A549 (cell line): ENCODE data around the gene EXPH5. TPM values are rescaled to one million over a fixed set of nuclear protein-coding genes. Genes with fewer than 3 reads are reported as not detected.

ENCODE experiments used
- ATAC-seq, 2 experiments: fragments of 200-7000 bp in 1 of 2; fragments of >200 bp in 1 of 2; cut with Nextera tagmentation in 1 of 2; cut with Tn5 transposase in 1 of 2; 3 replicates each; pipeline versions ENCODE4 v1.8.0 to v1.9.1; 2018 to 2020; ENCODE audit warnings: mild to moderate bottlenecking in 1 of 2, moderate library complexity in 1 of 2
- CTCF ChIA-PET: fragments of 300-600 bp; sonication (Branson Sonifier 250); formaldehyde crosslinking; extraction: SDS; loops from one replicate; lab custom pipeline; 2021; ENCODE audit warnings: antibody characterized with exemption, inconsistent platforms; lab: Yijun Ruan, JAX
- POLR2A ChIA-PET: fragments of 350-600 bp; formaldehyde crosslinking; extraction: SDS; loops from one replicate; lab custom pipeline; 2021; ENCODE audit warnings: antibody characterized with exemption, inconsistent platforms; lab: Yijun Ruan, JAX
- DNase-seq, 2 experiments: peaks; one replicate each; pipeline versions ENCODE4 v3.0.0 to v3.0.0-alpha.2; 2011 to 2016; ENCODE audit warnings: low read depth in 1 of 2, low spot score in 1 of 2
- FAIRE-seq: peaks from 2 replicates; lab custom pipeline; 2011; peaks lifted over from hg19 to GRCh38; lab: Jason Lieb, UNC
- H3K27ac ChIP-seq, 2 experiments: fragments of >200 bp; sonication (Bioruptor Twin); formaldehyde crosslinking; 3 replicates each; pipeline ENCODE4 v1.5.1; 2016 to 2017
- H3K4me1 ChIP-seq: fragments of >200 bp; sonication (Bioruptor Twin); formaldehyde crosslinking; 3 replicates; pipeline ENCODE4 v1.6.1; 2016
- H3K4me2 ChIP-seq: fragments of >200 bp; sonication (Bioruptor Twin); formaldehyde crosslinking; 3 replicates; pipeline ENCODE4 v1.6.1; 2016
- H3K4me3 ChIP-seq: fragments of >200 bp; sonication (Bioruptor Twin); formaldehyde crosslinking; 3 replicates; pipeline ENCODE4 v1.5.1; 2016
- H3K9me3 ChIP-seq: fragments of >200 bp; sonication (Bioruptor Twin); formaldehyde crosslinking; 3 replicates; pipeline ENCODE4 v1.6.1; 2016
- ATOH8 ChIP-seq: fragments of 250-450 bp; sonication (Bioruptor Pico); IDR thresholded peaks from 2 replicates; pipeline ENCODE4 v1.5.0; 2020; ENCODE audit warnings: low read depth, mild to moderate bottlenecking, moderate library complexity
- CBX2 ChIP-seq: fragments of 200-600 bp; sonication (generic); IDR thresholded peaks from 2 replicates; pipeline ENCODE4 v1.6.1; 2016; ENCODE audit warnings: low read depth, mild to moderate bottlenecking, borderline replicate concordance
- CBX8 ChIP-seq: fragments of 200-600 bp; sonication (generic); IDR thresholded peaks from 2 replicates; pipeline ENCODE4 v1.6.1; 2016
- CEBPB ChIP-seq, 2 experiments: fragments of >200 bp in 1 of 2; sonication (Bioruptor Twin) in 1 of 2; formaldehyde crosslinking in 1 of 2; IDR thresholded peaks; 2 replicates each; pipeline ENCODE4 v1.6.1; 2012 to 2016
- EHF ChIP-seq: fragments of 250-450 bp; sonication (Bioruptor Pico); IDR thresholded peaks from 2 replicates; pipeline ENCODE4 v1.5.0; 2020; ENCODE audit warnings: mild to moderate bottlenecking
- FOXS1 ChIP-seq: fragments of 250-450 bp; sonication (Bioruptor Pico); IDR thresholded peaks from 2 replicates; pipeline ENCODE4 v1.5.0; 2020; ENCODE audit warnings: mild to moderate bottlenecking, moderate library complexity
- GATA3 ChIP-seq: IDR thresholded peaks from 2 replicates; pipeline ENCODE4 v1.6.1; 2012; ENCODE audit warnings: borderline replicate concordance
- HDAC2 ChIP-seq: fragments of 200-600 bp; sonication (generic); IDR thresholded peaks from 2 replicates; pipeline ENCODE4 v1.6.1; 2016
- HEYL ChIP-seq: fragments of 250-450 bp; sonication (Bioruptor Pico); IDR thresholded peaks from 2 replicates; pipeline ENCODE4 v1.8.0; 2021; ENCODE audit warnings: mild to moderate bottlenecking, moderate library complexity
- HOXB13 ChIP-seq: fragments of 250-450 bp; sonication (Bioruptor Pico); IDR thresholded peaks from 2 replicates; pipeline ENCODE4 v1.5.0; 2020; ENCODE audit warnings: low read depth, mild to moderate bottlenecking, moderate library complexity
- JUN ChIP-seq, 2 experiments: fragments of >200 bp; sonication (Bioruptor Twin); formaldehyde crosslinking; IDR thresholded peaks; 2 replicates in 1 of 2; 3 replicates in 1 of 2; pipeline ENCODE4 v1.6.1; 2016 to 2017
- JUNB ChIP-seq: fragments of >200 bp; sonication (Bioruptor Twin); formaldehyde crosslinking; IDR thresholded peaks from 2 replicates; pipeline ENCODE4 v1.6.1; 2016
- MAFK ChIP-seq: fragments of 450-650 bp; IDR thresholded peaks from 2 replicates; pipeline ENCODE4 v1.6.1; 2014; ENCODE audit not compliant: partially characterized antibody
- NFE2L2 ChIP-seq: fragments of 150-350 bp; conservative IDR thresholded peaks from 2 replicates; pipeline ENCODE4 v1.6.1; 2014; ENCODE audit warnings: low read length
- NR3C1 ChIP-seq: fragments of >200 bp; sonication (Bioruptor Twin); formaldehyde crosslinking; IDR thresholded peaks from 3 replicates; pipeline ENCODE4 v1.6.1; 2017
- PHF8 ChIP-seq: fragments of 200-600 bp; sonication (generic); IDR thresholded peaks from 2 replicates; pipeline ENCODE4 v1.6.1; 2016; ENCODE audit warnings: low read depth, mild to moderate bottlenecking, antibody characterized with exemption, moderate library complexity, borderline replicate concordance
- POLR2AphosphoS2 ChIP-seq: conservative IDR thresholded peaks from 2 replicates; pipeline ENCODE4 v1.6.1; 2012; ENCODE audit warnings: low read length, improper control_type of control experiment, inconsistent platforms
- RAD21 ChIP-seq, 2 experiments: fragments of >200 bp in 1 of 2; sonication (Bioruptor Twin) in 1 of 2; formaldehyde crosslinking in 1 of 2; IDR thresholded peaks in 1 of 2; conservative IDR thresholded peaks in 1 of 2; 2 replicates in 1 of 2; 3 replicates in 1 of 2; pipeline ENCODE4 v1.6.1; 2012 to 2018; ENCODE audit warnings: inconsistent platforms in 1 of 2
- REST ChIP-seq: fragments of 200-600 bp; sonication (generic); IDR thresholded peaks from 2 replicates; pipeline ENCODE4 v1.6.1; 2016; ENCODE audit warnings: antibody characterized with exemption, mild to moderate bottlenecking, moderate library complexity
- TFCP2L1 ChIP-seq: fragments of 250-450 bp; sonication (Bioruptor Pico); IDR thresholded peaks from 2 replicates; pipeline ENCODE4 v1.5.0; 2021; ENCODE audit warnings: mild to moderate bottlenecking
- ZC3H11A ChIP-seq: fragments of 450-650 bp; IDR thresholded peaks from 2 replicates; pipeline ENCODE4 v1.6.1; 2014; ENCODE audit warnings: antibody characterized with exemption, mild to moderate bottlenecking
- ZFP36 ChIP-seq: fragments of 450-650 bp; IDR thresholded peaks from 2 replicates; pipeline ENCODE4 v1.6.1; 2014; ENCODE audit warnings: borderline replicate concordance; ENCODE audit not compliant: partially characterized antibody
- ZSCAN20 ChIP-seq: fragments of 250-450 bp; sonication (Bioruptor Pico); IDR thresholded peaks from 2 replicates; pipeline ENCODE4 v1.8.0; 2022; ENCODE audit warnings: mild to moderate bottlenecking, moderate library complexity
- WGBS: methylation state at CpG from one replicate; pipeline ENCODE4 v1.1.6; 2017; ENCODE audit errors: missing lambda C conversion rate; 5-methylcytosine and 5-hydroxymethylcytosine counted together
- polyA plus RNA-seq, 4 experiments: library from polyadenylated mRNA; depleted of rRNA in 3 of 4; stranded (reverse); fragments of >200 nt; fragmentation: RNase III in 1 of 4; extraction: RNeasy Plus Mini Kit Qiagen cat#74134 plus additional on column Dnase treatment in 1 of 4; gene quantifications; 2 replicates in 3 of 4; 3 replicates in 1 of 4; pipeline ENCODE4 v1.2.3, GENCODE V29; 2011 to 2017

The EXPH5 gene
- polyA plus RNA-seq, 2 of the 4 experiments (the other 2 are of a cell fraction), result 0.01 to 0.37 TPM

GRCh38 chr11:108496643-108497256, 96.8 kb downstream of the EXPH5 start:
- no peak for DNase-seq
- Histone ChIP-seq H3K4me1 (no peaks in the 10 kb centered on the region), H3K4me3 (no peak overlapping the region), H3K4me2 (peak overlapping the region; percentile 76), H3K27ac (peak overlapping the region in 1 of 2 experiments; percentile 95; a peak in 3 of 6 replicates), H3K9me3 (no peaks in the 10 kb centered on the region)
- FAIRE-seq, result no peak
- WGBS, result 96% methylated on average over 7 of the region's 7 CpGs
- TF ChIP-seq ZSCAN20 (CRISPR knock-in tag) (no peak), ZFP36 (no peak), HDAC2 (no peak), JUNB (no peak), RAD21 (conservative IDR thresholded peaks at IDR 0.05 in 1 of 2, IDR thresholded peaks at IDR 0.05 in 1 of 2) (no peak), ATOH8 (CRISPR knock-in tag) (no peak), TFCP2L1 (no peak), REST (no peak), JUN (IDR thresholded peaks at IDR 0.05) (no peak), NFE2L2 (no peak), ZC3H11A (no peak), CEBPB (IDR thresholded peaks at IDR 0.05) (no peak), GATA3 (no peak), HEYL (no peak), HOXB13 (CRISPR knock-in tag) (no peak), FOXS1 (CRISPR knock-in tag) (no peak), MAFK (no peak), POLR2AphosphoS2 (no peak), NR3C1 (no peak), EHF (CRISPR knock-in tag) (no peak)
- ChIA-PET CTCF (interaction anchor here (1.2 kb wide), 1 partner anchor 11 kb away, joined by 3 read pairs; no protein-coding TSS in a partner anchor), POLR2A (no interaction called here)
- peak in 1 of 2 experiments; percentile 6; a peak in 2 of 6 replicates for ATAC-seq

DNA sequence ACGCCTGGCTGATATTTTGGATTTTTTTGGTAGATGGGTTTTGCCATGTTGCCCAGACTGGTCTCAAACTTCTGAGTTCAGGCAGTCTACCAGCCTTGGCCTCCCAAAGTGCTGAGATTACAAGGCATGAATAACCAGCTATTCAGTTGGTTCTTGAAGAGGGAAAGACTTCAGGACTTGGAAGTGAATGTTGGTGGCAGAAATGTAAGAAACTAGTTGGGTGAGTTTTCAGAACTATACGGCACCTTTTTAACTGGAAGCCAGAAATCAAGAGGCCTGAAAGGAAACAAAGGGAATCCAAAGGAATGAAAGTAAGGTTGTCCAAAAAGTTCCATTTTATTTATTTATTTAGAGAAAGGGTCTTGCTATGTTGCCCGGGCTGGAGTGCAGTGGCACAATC, 98.2 kb downstream of the EXPH5 start:
- Histone ChIP-seq H3K4me3 (no peak overlapping the region), H3K9me3 (no peaks in the 10 kb centered on the region), H3K27ac (no peak overlapping the region), H3K4me2 (no peak overlapping the region), H3K4me1 (no peaks in the 10 kb centered on the region)
- DNase-seq (no peak), ATAC-seq (no peak), FAIRE-seq (no peak)
- CTCF ChIA-PET, result no interaction called here
- TF ChIP-seq CBX2 (no peak), RAD21 (conservative IDR thresholded peaks at IDR 0.05 in 1 of 2, IDR thresholded peaks at IDR 0.05 in 1 of 2) (no peak), GATA3 (no peak), CBX8 (no peak), PHF8 (no peak), EHF (CRISPR knock-in tag) (no peak)
- POLR2A ChIA-PET, result interaction anchor here (0.6 kb wide), 1 partner anchor 150 kb away, joined by 3 read pairs; no protein-coding TSS in a partner anchor
- WGBS, result 90% methylated on average over 3 of the region's 3 CpGs
